ENCODE data around the gene TMEM52.

TMEM52 gene

GRCh38 chr1:1924386-1924785 lies 5.3 kb upstream of the TMEM52 start:
- no peak overlapping the region for H3K4me2 ChIP-seq (ENCODE audit: low read length)
- no peak overlapping the region for H2BK120ac ChIP-seq (ENCODE audit: low read depth, low read length)
- no peak overlapping the region for H2BK15ac ChIP-seq (replicated peaks; ENCODE audit: low read depth)
- no peak overlapping the region for H2AK5ac ChIP-seq (ENCODE audit: low read length)
- no peaks in the 10 kb centered on the region for H3K79me1 ChIP-seq (ENCODE audit: low read length)
- no peak for DNase-seq
- no peak overlapping the region for H2BK5ac ChIP-seq (ENCODE audit: low read length)
- no peaks in the 10 kb centered on the region for H3K27me3 ChIP-seq (ENCODE audit: insufficient read depth, low read length, poor library complexity)
- no peak overlapping the region for H3K9ac ChIP-seq (ENCODE audit: low read length)
- WGBS (ENCODE audit: extremely low coverage, insufficient coverage, low lambda C conversion rate): no CpG with 5 or more reads among the region's 18 CpGs
- no peak overlapping the region for H4K8ac ChIP-seq (ENCODE audit: low read depth, low read length)
- no peak overlapping the region for H3K4me3 ChIP-seq (ENCODE audit: low read length)
- H4K5ac ChIP-seq (ENCODE audit: low read length): no peak overlapping the region
- H3K27ac ChIP-seq (ENCODE audit: low read depth, low read length): no peak overlapping the region
- H3K18ac ChIP-seq (ENCODE audit: low read length): no peak overlapping the region
- H3K36me3 ChIP-seq (ENCODE audit: control insufficient read depth, insufficient read depth, low read length): no peaks in the 10 kb centered on the region
- H3K23ac ChIP-seq (ENCODE audit: low read length): no peak overlapping the region
- H3K56ac ChIP-seq (ENCODE audit: low read length): no peak overlapping the region
- no peak overlapping the region for H3K4ac ChIP-seq (ENCODE audit: low read depth, low read length)
- peaks cover 3% of the 10 kb centered on the region for H3K4me1 ChIP-seq (ENCODE audit: control insufficient read depth, low read depth, low read length)
- H3K79me2 ChIP-seq (ENCODE audit: control insufficient read depth, insufficient read depth, low read length): no peaks in the 10 kb centered on the region

DNA sequence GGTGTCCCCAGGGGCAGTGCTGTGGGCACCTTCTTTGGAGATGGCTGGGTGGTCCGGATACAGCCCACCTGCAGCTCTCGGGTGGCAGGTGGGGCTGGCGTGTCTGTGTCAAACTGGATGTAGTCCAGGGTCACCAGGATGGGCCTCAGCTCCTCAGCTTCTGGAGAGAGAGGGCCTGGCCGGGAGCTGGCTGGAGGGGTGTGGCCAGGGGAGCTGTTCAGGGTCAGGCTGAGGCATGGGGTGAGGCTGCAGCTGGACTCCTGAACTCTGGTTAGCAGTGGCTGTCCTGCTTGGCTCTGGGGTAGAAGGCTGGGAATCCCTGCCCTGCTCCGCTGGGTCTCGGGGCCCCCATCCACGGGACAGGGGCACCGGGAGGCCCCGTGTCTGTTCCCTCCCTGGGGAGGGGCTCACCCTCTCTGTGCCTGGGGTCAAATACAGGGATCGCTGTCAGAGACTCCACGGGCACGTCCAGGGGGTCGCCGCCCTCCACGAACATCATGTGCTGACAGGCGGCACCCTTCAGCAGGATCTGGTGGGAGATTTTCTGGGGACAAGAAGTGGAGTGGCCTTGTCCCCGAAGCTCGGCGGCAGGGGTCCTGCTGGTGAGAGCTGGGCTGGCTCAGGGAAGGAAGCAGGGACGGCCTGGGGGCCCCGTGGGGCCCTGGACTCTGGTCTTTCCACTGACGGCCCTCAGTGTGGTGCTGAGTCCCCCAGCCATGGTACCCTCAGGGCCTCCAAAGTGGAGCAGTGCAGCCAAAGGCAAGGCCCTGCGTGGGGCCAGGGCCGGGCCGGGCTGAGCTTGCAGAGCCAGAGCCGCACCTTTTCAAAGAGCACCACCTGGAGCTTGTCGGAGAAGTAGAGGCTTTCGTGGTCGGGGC lies 4.1 kb upstream of the TMEM52 start:
- H3K4me2 ChIP-seq (ENCODE audit: low read length): no peak overlapping the region
- H4K5ac ChIP-seq (ENCODE audit: low read length): no peak overlapping the region
- no peak overlapping the region for H3K23ac ChIP-seq (ENCODE audit: low read length)
- no peak overlapping the region for H3K56ac ChIP-seq (ENCODE audit: low read length)
- WGBS (ENCODE audit: extremely low coverage, insufficient coverage, low lambda C conversion rate): no CpG with 5 or more reads among the region's 29 CpGs
- H2BK15ac ChIP-seq (replicated peaks; ENCODE audit: low read depth): no peak overlapping the region
- H3K4me1 ChIP-seq (ENCODE audit: control insufficient read depth, low read depth, low read length): peaks cover 7% of the 10 kb centered on the region
- H3K4me3 ChIP-seq (ENCODE audit: low read length): no peak overlapping the region
- H3K79me1 ChIP-seq (ENCODE audit: low read length): no peaks in the 10 kb centered on the region
- H4K8ac ChIP-seq (ENCODE audit: low read depth, low read length): no peak overlapping the region
- no peaks in the 10 kb centered on the region for H3K36me3 ChIP-seq (ENCODE audit: control insufficient read depth, insufficient read depth, low read length)
- no peak overlapping the region for H2BK120ac ChIP-seq (ENCODE audit: low read depth, low read length)
- no peak overlapping the region for H2BK5ac ChIP-seq (ENCODE audit: low read length)
- H3K27me3 ChIP-seq (ENCODE audit: insufficient read depth, low read length, poor library complexity): no peaks in the 10 kb centered on the region
- no peak overlapping the region for H3K9ac ChIP-seq (ENCODE audit: low read length)
- no peak overlapping the region for H2AK5ac ChIP-seq (ENCODE audit: low read length)
- H3K4ac ChIP-seq (ENCODE audit: low read depth, low read length): no peak overlapping the region
- H3K27ac ChIP-seq (ENCODE audit: low read depth, low read length): no peak overlapping the region
- no peak for DNase-seq
- H3K18ac ChIP-seq (ENCODE audit: low read length): no peak overlapping the region
- no peaks in the 10 kb centered on the region for H3K79me2 ChIP-seq (ENCODE audit: control insufficient read depth, insufficient read depth, low read length)

DNA sequence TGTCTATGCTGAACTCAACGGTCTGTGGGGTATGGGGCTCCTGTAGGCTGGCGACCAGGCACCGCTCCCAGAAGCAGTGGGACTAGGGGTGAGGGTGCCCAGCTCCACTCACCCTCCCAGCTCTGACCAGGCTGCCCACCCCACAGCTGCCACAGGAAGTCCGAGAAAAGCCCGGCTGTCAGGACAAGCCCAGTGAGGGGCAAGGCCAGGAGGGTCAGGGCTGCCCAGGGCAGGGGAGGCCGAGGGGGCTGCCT lies 3.5 kb upstream of the TMEM52 start:
- DNase-seq: no peak
- Histone ChIP-seq H3K56ac (ENCODE audit: low read length) (no peak overlapping the region), H3K4me1 (ENCODE audit: control insufficient read depth, low read depth, low read length) (peaks cover 7% of the 10 kb centered on the region), H3K27ac (ENCODE audit: low read depth, low read length) (no peak overlapping the region), H3K18ac (ENCODE audit: low read length) (no peak overlapping the region), H4K8ac (ENCODE audit: low read depth, low read length) (no peak overlapping the region), H2AK5ac (ENCODE audit: low read length) (no peak overlapping the region), H3K23ac (ENCODE audit: low read length) (no peak overlapping the region), H3K79me2 (ENCODE audit: control insufficient read depth, insufficient read depth, low read length) (no peaks in the 10 kb centered on the region), H3K79me1 (ENCODE audit: low read length) (no peaks in the 10 kb centered on the region), H3K27me3 (ENCODE audit: insufficient read depth, low read length, poor library complexity) (no peaks in the 10 kb centered on the region), H3K4me3 (ENCODE audit: low read length) (no peak overlapping the region), H2BK5ac (ENCODE audit: low read length) (no peak overlapping the region), H4K5ac (ENCODE audit: low read length) (no peak overlapping the region), H2BK120ac (ENCODE audit: low read depth, low read length) (no peak overlapping the region), H3K36me3 (ENCODE audit: control insufficient read depth, insufficient read depth, low read length) (no peaks in the 10 kb centered on the region), H3K9ac (ENCODE audit: low read length) (no peak overlapping the region), H3K4ac (ENCODE audit: low read depth, low read length) (no peak overlapping the region), H2BK15ac (replicated peaks; ENCODE audit: low read depth) (no peak overlapping the region), H3K4me2 (ENCODE audit: low read length) (no peak overlapping the region)
- WGBS (ENCODE audit: extremely low coverage, insufficient coverage, low lambda C conversion rate): no CpG with 5 or more reads among the region's 6 CpGs

- DNase-seq: no peak
- Histone ChIP-seq H2BK15ac (replicated peaks; ENCODE audit: low read depth) (no peak overlapping the region), H3K4me3 (ENCODE audit: low read length) (no peak overlapping the region), H3K4ac (ENCODE audit: low read depth, low read length) (no peak overlapping the region), H3K36me3 (ENCODE audit: control insufficient read depth, insufficient read depth, low read length) (no peaks in the 10 kb centered on the region), H3K23ac (ENCODE audit: low read length) (no peak overlapping the region), H3K79me2 (ENCODE audit: control insufficient read depth, insufficient read depth, low read length) (no peaks in the 10 kb centered on the region), H3K9ac (ENCODE audit: low read length) (no peak overlapping the region), H3K27me3 (ENCODE audit: insufficient read depth, low read length, poor library complexity) (no peaks in the 10 kb centered on the region), H2AK5ac (ENCODE audit: low read length) (no peak overlapping the region), H3K79me1 (ENCODE audit: low read length) (no peaks in the 10 kb centered on the region), H2BK5ac (ENCODE audit: low read length) (no peak overlapping the region), H3K18ac (ENCODE audit: low read length) (no peak overlapping the region), H3K27ac (ENCODE audit: low read depth, low read length) (no peak overlapping the region), H4K8ac (ENCODE audit: low read depth, low read length) (no peak overlapping the region), H2BK120ac (ENCODE audit: low read depth, low read length) (no peak overlapping the region), H3K4me1 (ENCODE audit: control insufficient read depth, low read depth, low read length) (peaks cover 7% of the 10 kb centered on the region), H3K56ac (ENCODE audit: low read length) (no peak overlapping the region), H3K4me2 (ENCODE audit: low read length) (no peak overlapping the region), H4K5ac (ENCODE audit: low read length) (no peak overlapping the region)
- WGBS (ENCODE audit: extremely low coverage, insufficient coverage, low lambda C conversion rate): no CpG with 5 or more reads among the region's 16 CpGs
Observed at GRCh38 chr1:1921901-1922701, 3.0 kb upstream of the TMEM52 start.

DNA sequence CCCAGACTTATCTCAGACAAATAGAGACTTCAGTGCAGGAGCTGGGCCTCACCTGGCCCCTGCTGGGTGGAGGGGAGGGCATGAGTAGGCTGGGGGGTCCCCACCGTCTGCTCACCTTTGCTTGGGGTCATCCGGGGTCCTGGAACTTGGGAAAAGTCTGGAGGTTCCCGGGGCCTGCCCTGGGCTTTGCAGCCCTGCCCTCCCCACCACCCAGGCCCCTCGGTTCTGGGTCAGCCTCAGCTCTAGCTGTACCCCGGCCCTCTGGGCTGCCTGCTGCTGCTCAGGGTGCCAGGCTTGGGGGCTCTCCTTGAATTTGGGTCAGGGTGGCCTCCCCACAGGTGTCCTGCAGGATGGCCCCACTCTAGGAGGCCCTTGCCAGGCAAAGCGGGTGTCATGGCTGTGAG lies 2.4 kb upstream of the TMEM52 start:
- Histone ChIP-seq H3K4me1 (ENCODE audit: control insufficient read depth, low read depth, low read length) (peaks cover 7% of the 10 kb centered on the region), H3K27ac (ENCODE audit: low read depth, low read length) (no peak overlapping the region), H2BK120ac (ENCODE audit: low read depth, low read length) (no peak overlapping the region), H3K23ac (ENCODE audit: low read length) (no peak overlapping the region), H3K56ac (ENCODE audit: low read length) (no peak overlapping the region), H4K8ac (ENCODE audit: low read depth, low read length) (no peak overlapping the region), H3K4me3 (ENCODE audit: low read length) (no peak overlapping the region), H4K5ac (ENCODE audit: low read length) (no peak overlapping the region), H3K4me2 (ENCODE audit: low read length) (no peak overlapping the region), H3K79me2 (ENCODE audit: control insufficient read depth, insufficient read depth, low read length) (no peaks in the 10 kb centered on the region), H3K4ac (ENCODE audit: low read depth, low read length) (no peak overlapping the region), H3K79me1 (ENCODE audit: low read length) (no peaks in the 10 kb centered on the region), H2BK5ac (ENCODE audit: low read length) (no peak overlapping the region), H2AK5ac (ENCODE audit: low read length) (no peak overlapping the region), H2BK15ac (replicated peaks; ENCODE audit: low read depth) (no peak overlapping the region), H3K27me3 (ENCODE audit: insufficient read depth, low read length, poor library complexity) (no peaks in the 10 kb centered on the region), H3K36me3 (ENCODE audit: control insufficient read depth, insufficient read depth, low read length) (no peaks in the 10 kb centered on the region), H3K18ac (ENCODE audit: low read length) (no peak overlapping the region), H3K9ac (ENCODE audit: low read length) (no peak overlapping the region)
- DNase-seq: no peak
- no CpG with 5 or more reads among the region's 6 CpGs for WGBS (ENCODE audit: extremely low coverage, insufficient coverage, low lambda C conversion rate)
